A673 (cell line): ENCODE results near the gene POMGNT2. TPM values are rescaled to one million over a fixed set of nuclear protein-coding genes. Genes with fewer than 3 reads are reported as not detected.

Source experiments
- BruUV-seq: library from RNA; stranded (reverse); fragments of 400-500 nt; replicated peaks from 2 replicates; lab custom pipeline; 2021; lab: Mats Ljungman, UMichigan
- CTCF ChIA-PET: fragments of 300-600 bp; sonication (Branson Sonifier 250); formaldehyde crosslinking; loops from one replicate; lab custom pipeline; 2022; ENCODE audit warnings: antibody characterized with exemption; lab: Charles Lee
- POLR2A ChIA-PET: fragments of 300-600 bp; sonication (Branson Sonifier 250); formaldehyde crosslinking; loops from one replicate; lab custom pipeline; 2022; ENCODE audit warnings: antibody characterized with exemption; ENCODE audit not compliant: low non-redundant PET; lab: Charles Lee
- DNase-seq: peaks from one replicate; pipeline ENCODE4 v3.0.0-alpha.2; 2015; ENCODE audit warnings: low spot score
- H3K27ac ChIP-seq: fragments of 200-600 bp; sonication (generic); 2 replicates; pipeline ENCODE4 v1.5.1; 2016; ENCODE audit warnings: mixed run types, low read depth, mild to moderate bottlenecking, mixed read lengths, antibody characterized with exemption, low read length; ENCODE audit not compliant: poor library complexity, severe bottlenecking
- H3K27me3 ChIP-seq: fragments of 200-600 bp; sonication (generic); replicated peaks from 2 replicates; pipeline ENCODE4 v1.6.1; 2017; ENCODE audit warnings: mixed run types, low read depth, mild to moderate bottlenecking, mixed read lengths, antibody characterized with exemption, low read length; ENCODE audit not compliant: insufficient read depth, poor library complexity
- H3K36me3 ChIP-seq: fragments of 200-600 bp; sonication (generic); 2 replicates; pipeline ENCODE4 v1.6.1; 2016; ENCODE audit warnings: mixed run types, mild to moderate bottlenecking, mixed read lengths, antibody characterized with exemption, low read length; ENCODE audit not compliant: insufficient read depth, poor library complexity, severe bottlenecking
- H3K4me1 ChIP-seq: fragments of 200-600 bp; sonication (generic); 2 replicates; pipeline ENCODE4 v1.6.1; 2017; ENCODE audit warnings: mixed run types, mild to moderate bottlenecking, mixed read lengths, antibody characterized with exemption, low read length; ENCODE audit not compliant: insufficient read depth, poor library complexity, severe bottlenecking
- H3K4me3 ChIP-seq: fragments of 200-600 bp; sonication (generic); 2 replicates; pipeline ENCODE4 v1.5.1; 2016; ENCODE audit warnings: low read depth, mixed run types, mild to moderate bottlenecking, mixed read lengths, low read length; ENCODE audit not compliant: poor library complexity, severe bottlenecking
- H3K9me3 ChIP-seq: fragments of 200-600 bp; sonication (generic); 2 replicates; pipeline ENCODE4 v1.6.1; 2016; ENCODE audit warnings: mixed run types, low read depth, mild to moderate bottlenecking, mixed read lengths, antibody characterized with exemption, low read length; ENCODE audit not compliant: poor library complexity, severe bottlenecking
- EZH2 ChIP-seq: fragments of 200-600 bp; sonication (generic); IDR thresholded peaks from 2 replicates; pipeline ENCODE4 v1.6.1; 2017; ENCODE audit warnings: borderline replicate concordance, low read depth, mild to moderate bottlenecking, mixed read lengths, antibody characterized with exemption, low read length; ENCODE audit not compliant: poor library complexity, severe bottlenecking
- intact Hi-C: fragments of 100-400 bp; cut with micrococcal nuclease; formaldehyde crosslinking; loops from one replicate; pipeline ENCODE4 v1.10.0; 2022; ENCODE audit not compliant: unreplicated experiment
- total RNA-seq: library from RNA; stranded (reverse); gene quantifications from 2 replicates; pipeline ENCODE4 v1.2.3, GENCODE V29; 2021
- TF ChIP-seq, protein P1 (sequence below): fragments of 300-800, 200-600 bp; sonication (generic); conservative IDR thresholded peaks from 2 replicates; pipeline ENCODE4 v1.5.1; 2017; ENCODE audit warnings: low read depth, mild to moderate bottlenecking, antibody characterized with exemption, low read length, moderate library complexity, mixed read lengths

POMGNT2 gene
- total RNA-seq, 1 experiment from 2014 or later, result 6.5 TPM

DNA sequence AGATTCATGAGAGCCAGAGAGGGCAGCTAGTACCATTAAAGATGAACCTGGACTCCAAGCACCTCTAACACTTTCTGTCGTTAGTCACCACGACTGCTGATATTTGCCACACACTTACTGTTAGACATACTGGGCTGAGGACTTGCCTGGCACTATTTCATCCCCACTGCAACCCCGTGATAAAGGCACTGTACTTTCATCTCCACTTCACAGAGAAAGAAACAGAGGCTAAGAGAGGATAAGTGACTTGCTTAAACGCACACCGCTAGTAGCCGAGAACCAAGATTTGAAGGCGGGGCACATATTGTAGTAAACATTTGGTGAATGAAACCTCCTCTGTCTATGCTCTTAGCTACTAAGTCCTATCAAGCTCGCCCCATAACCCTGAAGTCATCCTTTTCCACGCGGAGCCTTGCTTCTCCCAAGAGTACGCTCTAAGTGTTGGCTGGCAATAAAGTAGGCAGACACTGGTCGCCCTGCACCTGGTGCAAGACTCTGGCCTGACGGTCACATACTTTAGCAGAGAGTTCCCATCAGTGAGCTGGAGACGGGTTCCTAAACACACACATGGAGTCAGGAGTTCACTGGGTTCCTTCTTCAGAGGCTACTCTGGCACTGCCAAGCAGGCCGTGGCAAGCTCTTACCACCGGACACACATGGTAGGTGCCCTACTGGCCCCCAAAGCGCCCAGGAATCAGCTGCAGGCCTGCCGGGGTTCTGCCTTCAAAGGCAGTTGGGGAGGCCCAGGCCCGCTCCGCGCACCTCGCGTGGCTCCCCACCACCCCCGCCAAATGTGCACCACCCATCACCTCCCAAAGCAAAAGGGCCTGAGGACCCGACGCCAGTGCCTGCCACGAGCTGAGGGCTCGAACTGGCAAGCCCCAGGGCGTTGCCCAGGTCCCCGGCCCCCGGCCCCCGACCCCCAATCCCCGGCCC, 951 bp downstream of the POMGNT2 start:
- Histone ChIP-seq H3K27ac (no peak overlapping the region), H3K4me1 (no peaks in the 10 kb centered on the region), H3K4me3 (peak overlapping the region; percentile 63), H3K27me3 (no peaks in the 10 kb centered on the region), H3K9me3 (no peaks in the 10 kb centered on the region), H3K36me3 (no peaks in the 10 kb centered on the region)
- BruUV-seq, result no TSS peak
- no peak for DNase-seq
- intact Hi-C loops, result no loop called here
- POLR2A ChIA-PET, result no interaction called here
- CTCF ChIA-PET, result no interaction called here
- TF ChIP-seq, protein P1, sequence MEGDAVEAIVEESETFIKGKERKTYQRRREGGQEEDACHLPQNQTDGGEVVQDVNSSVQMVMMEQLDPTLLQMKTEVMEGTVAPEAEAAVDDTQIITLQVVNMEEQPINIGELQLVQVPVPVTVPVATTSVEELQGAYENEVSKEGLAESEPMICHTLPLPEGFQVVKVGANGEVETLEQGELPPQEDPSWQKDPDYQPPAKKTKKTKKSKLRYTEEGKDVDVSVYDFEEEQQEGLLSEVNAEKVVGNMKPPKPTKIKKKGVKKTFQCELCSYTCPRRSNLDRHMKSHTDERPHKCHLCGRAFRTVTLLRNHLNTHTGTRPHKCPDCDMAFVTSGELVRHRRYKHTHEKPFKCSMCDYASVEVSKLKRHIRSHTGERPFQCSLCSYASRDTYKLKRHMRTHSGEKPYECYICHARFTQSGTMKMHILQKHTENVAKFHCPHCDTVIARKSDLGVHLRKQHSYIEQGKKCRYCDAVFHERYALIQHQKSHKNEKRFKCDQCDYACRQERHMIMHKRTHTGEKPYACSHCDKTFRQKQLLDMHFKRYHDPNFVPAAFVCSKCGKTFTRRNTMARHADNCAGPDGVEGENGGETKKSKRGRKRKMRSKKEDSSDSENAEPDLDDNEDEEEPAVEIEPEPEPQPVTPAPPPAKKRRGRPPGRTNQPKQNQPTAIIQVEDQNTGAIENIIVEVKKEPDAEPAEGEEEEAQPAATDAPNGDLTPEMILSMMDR, result no peak
- TF ChIP-seq EZH2, result no peak

DNA sequence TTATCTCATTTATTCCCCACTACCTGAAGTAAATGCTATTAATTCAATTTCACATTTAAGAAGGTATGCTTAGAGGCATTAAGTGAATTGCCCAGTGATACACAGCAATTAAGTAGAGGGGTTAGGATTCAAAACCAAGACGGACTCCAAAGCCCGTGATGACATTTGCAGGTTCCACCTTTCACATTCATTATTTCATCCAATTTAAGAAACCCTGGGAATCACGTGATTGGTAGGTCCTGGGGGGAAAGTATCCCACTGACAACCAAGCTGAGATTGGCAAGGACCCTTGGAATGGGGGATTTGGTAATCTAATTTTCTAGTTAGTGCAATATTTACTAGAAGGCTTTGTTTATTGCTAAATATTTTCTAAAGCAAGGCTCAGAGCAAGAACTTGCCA, 1.8 kb downstream of the POMGNT2 start:
- Histone ChIP-seq H3K36me3 (no peaks in the 10 kb centered on the region), H3K27ac (no peak overlapping the region), H3K4me3 (no peak overlapping the region), H3K9me3 (no peaks in the 10 kb centered on the region), H3K4me1 (no peaks in the 10 kb centered on the region), H3K27me3 (no peaks in the 10 kb centered on the region)
- TF ChIP-seq EZH2, result no peak
- TF ChIP-seq, protein P1, result no peak
- DNase-seq, result no peak
- intact Hi-C loops, result no loop called here
- BruUV-seq, result no TSS peak
- ChIA-PET POLR2A (no interaction called here), CTCF (no interaction called here)

DNA sequence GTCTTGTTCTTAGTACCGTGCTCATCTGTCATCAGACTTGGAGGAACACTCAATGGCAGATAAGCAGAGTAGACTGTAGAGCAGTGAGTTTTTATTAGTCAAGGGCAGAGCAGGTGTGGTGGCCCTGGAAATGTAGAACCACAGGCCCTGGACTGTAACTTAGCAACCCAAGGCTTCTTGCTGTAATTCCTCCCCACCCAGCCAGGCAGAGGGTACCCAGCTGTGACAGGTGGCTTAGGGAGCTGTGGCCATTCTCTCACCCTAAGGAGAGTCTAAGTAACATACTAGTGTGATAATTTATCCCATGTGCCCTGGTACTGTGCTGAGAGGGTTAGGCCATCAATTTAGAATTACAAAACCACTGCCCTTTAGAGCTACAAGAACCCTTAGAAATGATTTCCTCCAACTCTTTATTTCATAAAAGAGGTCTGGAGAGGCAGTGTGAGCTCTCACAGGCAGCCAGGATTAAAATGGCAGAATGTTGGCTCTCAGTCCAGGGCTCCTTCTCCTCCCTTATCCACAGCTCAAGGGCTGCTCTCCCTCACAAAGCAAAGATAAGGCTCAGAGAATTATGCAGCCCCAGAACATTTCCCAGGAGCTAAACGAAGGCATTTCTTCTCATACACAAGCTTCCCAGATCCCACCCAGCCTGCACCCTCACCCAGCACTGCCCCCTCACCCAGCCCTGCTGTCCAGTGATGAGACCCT, 3.0 kb downstream of the POMGNT2 start:
- ChIA-PET POLR2A (no interaction called here), CTCF (no interaction called here)
- H3K4me1 ChIP-seq, result no peaks in the 10 kb centered on the region
- no peaks in the 10 kb centered on the region for H3K27me3 ChIP-seq
- no peak for DNase-seq
- H3K4me3 ChIP-seq, result no peak overlapping the region
- no peak overlapping the region for H3K27ac ChIP-seq
- no peaks in the 10 kb centered on the region for H3K36me3 ChIP-seq
- no TSS peak for BruUV-seq
- intact Hi-C loops, result no loop called here
- TF ChIP-seq, protein P1, result no peak
- TF ChIP-seq EZH2, result no peak
- no peaks in the 10 kb centered on the region for H3K9me3 ChIP-seq
